DMS79 treated with DMSO at 0.1 percent for 48 hours (cell line): ENCODE measurements around the gene CNDP2.
A peak's percentile ranks its signal among the peaks of the same experiment; 100 is the strongest.

Source experiments
- DNase-seq: peaks from one replicate; lab custom pipeline; 2025; lab: John Stamatoyannopoulos, UW

CNDP2 gene

DNA sequence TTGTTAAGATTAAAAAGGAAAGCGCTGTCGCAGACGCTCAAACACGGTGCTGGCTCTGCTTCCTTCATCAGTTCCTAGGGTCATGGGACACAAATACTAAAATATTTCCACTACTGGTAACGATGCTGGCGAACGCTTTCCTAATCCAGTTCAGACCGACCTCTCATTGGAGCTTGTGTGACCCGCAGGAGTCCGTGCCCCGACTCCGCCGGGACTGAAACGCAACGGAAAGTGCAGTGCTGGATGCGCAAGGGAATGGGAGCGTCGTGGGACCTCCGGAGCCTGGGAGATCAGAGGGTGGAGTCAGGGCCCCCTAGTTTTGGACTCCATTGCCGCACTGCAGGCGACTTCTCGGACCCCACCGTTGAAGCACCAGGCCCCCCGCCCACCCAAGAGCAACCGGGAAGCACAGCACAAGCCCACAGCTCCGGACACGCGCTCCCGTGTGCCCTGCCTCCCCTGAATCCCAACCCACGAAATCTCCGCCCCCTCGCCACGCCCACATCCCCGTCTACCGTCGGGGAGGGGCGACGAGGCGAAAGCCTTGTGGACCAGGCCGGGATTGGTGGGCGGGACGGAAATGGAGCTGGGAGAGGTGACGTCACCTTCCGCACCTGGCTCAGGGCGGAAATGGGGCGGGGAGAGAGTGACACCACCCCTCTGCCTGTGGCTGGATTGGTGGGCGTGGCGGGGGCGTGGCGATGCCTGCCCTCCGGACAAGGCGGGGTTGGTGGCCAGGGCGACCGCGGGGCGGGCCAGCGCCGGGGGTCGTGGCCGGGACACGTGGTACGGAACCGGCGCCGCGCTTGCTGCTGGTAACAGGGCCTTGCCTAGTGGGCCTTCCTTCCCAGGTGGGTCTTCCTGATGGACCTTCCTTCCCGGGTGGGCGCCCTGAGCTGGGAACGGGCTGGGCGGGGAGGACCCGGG is at the start of gene CNDP2:
TSS of gene CNDP2 (plus strand) at position 783 of the 927 bp plus-strand sequence. CDS start 3,611 bp downstream, outside the sequence.
- DNase-seq: peak; percentile 94

DNA sequence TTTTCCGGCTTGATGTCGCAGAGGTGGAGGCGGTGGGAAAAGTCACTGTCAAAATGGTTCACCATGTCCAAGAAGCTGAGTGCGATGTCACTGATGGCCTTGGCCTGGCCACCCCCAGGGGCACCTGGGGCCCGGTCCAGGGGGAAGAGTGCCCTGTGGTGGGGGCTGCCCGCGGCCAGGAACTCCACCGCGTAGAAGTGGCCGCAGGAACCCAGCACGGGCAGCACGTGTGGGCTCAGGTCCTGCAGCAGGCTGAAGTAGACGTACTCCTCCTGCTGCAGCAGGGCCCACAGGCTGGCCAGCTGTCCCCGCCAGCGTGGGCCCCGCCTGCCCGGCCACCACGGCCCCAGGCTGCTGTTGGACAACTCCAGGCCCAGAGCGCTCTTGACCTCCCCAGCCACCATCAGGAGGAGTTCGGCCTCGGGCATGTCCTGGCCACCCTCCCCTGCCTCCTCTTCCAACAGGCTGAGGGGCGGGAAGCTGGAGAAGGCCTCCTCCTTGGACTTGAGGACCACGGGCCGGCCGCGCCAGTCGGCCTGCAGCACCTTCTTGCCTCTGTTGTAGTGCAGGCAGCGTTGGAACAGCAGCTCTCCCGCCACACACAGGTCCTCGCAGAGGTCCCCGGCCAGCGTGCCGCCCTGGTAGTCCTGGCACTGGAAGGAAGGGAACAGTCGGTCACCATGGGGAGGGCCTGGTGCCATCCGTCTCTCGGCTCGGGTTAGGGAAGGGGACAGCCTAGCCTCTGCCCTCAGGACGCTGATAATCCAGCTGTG is 49.3 kb upstream of the CNDP2 start:
- no peak for DNase-seq

DNA sequence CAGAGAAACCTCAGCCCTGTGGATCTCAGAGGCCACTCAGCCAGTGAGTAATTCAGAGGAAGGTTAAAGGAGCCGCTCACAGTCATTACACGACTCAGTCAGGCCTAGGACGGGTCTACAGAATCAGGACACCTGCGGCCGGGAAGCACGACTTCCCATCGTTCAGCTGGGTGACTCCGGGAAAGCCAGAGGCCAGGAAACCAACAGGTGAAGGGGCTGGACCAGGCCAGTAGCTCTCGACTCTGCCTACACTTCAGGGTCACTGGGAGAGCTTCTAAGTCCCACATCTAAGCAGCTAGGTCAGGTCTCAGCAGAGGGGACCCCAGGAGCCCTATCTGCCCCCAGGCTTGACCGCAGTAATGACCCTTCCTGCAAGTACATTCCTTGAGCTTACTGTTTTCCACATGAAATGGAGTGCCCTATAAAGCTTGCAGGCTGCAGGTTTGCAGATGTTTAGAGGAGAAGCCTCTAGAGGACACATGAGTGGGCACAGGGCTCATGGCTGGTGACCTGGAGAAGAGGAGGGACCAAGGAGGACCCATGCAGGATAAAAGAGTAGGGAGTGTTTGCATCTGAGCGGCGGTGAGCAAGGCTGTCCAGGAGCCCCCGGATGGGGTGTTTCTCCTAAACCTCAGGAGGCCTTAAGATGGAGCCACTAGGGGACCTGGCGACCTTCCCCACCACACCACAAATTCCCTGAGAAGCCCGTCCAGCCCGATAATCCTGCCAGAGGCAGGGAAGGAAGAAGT is 48.6 kb upstream of the CNDP2 start:
- DNase-seq: no peak

GRCh38 chr18:74450626-74451025 is 45.5 kb upstream of the CNDP2 start:
- DNase-seq: no peak

GRCh38 chr18:74451148-74451547 is 45.0 kb upstream of the CNDP2 start:
- no peak for DNase-seq

GRCh38 chr18:74453016-74453566 is 43.1 kb upstream of the CNDP2 start:
- DNase-seq: no peak

- DNase-seq: no peak
These were observed 42.4 kb upstream of the CNDP2 start for GRCh38 chr18:74453642-74454198.

DNA sequence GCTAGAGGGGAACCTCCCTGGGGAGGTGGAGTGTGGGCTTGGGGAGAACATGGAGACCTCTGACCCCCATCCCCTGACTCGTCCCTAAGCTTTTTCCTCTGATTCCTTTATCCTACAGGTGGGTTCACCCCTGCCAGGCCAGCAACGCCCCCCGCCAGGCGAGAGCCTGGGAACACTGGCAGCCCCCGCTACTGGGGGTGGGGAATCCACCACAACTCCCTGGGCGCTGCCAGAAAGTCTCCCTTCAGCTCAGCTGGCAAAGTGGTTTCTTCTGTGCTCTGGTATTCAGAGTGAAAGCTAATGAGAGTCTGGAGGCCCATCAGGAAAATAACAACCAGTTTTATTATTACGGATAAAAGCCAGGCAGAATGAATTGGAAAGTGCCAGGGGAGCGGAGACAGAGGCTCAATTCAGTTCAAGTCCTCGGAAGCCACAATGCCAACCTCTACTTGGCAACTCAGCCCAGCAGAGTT is 41.8 kb upstream of the CNDP2 start:
- no peak for DNase-seq

DNA sequence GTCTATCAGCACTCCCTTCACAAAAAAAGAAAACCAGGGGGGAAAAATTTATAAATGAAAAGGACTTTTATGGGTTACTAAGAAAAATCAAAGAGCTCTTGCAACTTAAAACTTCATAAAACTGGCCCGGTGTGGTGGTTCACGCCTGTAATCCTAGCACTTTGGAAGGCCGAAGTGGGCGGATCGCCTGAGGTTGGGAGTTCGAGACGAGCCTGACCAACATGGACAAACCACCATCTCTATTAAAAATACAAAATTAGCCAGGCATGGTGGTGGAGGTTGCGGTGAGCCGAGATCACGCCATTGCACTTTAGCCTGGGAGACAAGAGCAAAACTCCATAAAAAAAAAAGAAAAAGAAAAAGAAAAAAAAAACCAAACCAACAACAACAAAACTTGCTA is 40.8 kb upstream of the CNDP2 start:
- no peak for DNase-seq

GRCh38 chr18:74456017-74456348 is 40.2 kb upstream of the CNDP2 start:
- no peak for DNase-seq

GRCh38 chr18:74456349-74457042 is 39.7 kb upstream of the CNDP2 start:
- no peak for DNase-seq

DNA sequence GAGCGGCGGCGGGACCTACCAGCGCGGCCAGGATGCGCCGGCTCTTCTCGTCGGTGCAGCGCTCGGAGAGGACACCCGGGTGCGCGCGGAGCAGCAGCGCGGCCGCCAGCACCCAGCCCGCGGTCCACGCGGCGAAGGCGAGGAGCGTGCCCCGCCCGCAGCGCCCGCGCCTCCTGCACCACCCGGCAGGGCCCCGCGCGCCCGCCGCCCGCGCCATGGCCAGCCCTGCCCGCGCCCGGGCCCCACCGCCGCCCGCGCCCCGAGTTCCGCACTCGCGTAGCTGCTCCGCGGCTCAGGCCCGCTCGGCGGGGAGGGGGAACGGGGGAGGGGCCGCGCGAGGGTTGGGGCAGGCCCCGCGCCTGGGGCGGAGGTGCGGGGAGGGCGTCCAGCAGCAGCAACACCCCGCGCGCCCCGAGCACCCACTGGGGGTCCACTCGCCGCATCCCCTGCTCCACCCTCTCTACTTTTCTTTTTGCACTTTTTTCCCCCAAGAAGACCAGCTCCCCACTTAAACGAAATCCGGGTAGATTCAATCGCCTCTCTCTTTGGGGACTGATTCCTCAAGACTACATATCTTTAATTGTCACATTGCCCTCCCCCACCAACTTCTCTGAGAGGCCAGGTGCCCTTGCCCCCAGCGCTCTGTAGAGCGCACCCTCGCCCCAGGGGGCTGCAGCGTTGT is 39.0 kb upstream of the CNDP2 start, which contains the start of gene DIPK1C:
TSS of gene DIPK1C (minus strand) at position 266 of the 682 bp plus-strand sequence. CDS start at position 217, 49 bp downstream.
- DNase-seq: no peak

GRCh38 chr18:74457725-74458421 is 38.3 kb upstream of the CNDP2 start:
- no peak for DNase-seq

DNA sequence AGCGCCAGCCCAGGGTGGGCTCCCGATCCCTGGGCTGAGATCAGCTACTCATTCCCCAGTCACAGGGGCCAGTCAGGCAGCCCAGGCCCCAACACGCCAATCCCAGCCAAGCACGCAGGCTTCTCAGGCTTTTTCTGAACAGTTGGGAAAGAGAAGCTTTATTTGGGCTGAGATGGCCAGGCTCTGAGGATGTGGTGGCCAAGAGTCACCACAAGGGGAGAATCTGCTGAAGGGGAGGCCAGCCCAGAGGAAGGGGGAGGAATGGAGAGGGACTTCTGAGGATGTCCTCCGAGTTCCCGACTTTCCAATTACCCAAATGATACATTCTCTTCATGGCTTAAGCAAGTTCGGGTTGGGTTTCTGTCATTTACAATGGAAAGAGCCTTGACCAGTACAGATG is 36.3 kb upstream of the CNDP2 start:
- no peak for DNase-seq

DNA sequence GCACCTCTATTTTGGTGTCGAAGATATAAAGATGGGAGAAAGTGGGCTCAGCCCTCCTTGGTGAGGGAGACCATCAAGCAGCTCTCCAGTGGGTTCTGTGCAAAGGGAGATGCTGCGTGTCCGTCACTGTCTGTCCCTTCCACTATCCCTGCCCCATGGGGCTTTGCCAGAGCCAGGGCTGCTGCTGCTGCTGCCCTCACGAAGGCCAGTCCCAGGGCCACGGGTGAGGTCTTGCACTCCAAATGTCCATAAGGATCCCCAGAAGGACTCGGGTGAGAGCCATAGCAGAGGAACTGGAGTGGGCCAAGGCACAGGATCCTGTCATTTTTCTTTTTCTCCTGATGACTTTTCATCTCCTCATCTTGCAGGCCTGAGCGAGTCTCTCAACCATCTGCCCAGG is 35.3 kb upstream of the CNDP2 start:
- no peak for DNase-seq

DNA sequence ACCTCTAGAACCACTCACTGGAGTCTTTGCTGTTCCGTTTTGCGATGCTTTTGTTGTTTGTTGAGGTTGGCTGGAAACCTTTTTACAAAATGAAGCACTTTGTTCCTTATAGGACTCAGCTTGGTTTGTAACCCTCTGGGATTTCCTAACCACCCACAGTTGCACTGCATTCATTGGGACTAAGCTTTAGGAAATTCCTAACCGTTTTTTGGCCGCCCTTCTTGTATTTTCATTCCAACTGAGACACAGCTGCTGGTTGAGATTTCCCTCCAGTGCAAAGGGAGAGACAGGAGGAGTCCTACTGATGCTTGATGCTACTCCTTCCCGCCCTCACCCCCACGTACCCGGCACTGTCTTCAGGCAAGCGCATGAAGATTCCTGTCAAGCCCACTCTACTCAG is 32.9 kb upstream of the CNDP2 start:
- DNase-seq: no peak

DNA sequence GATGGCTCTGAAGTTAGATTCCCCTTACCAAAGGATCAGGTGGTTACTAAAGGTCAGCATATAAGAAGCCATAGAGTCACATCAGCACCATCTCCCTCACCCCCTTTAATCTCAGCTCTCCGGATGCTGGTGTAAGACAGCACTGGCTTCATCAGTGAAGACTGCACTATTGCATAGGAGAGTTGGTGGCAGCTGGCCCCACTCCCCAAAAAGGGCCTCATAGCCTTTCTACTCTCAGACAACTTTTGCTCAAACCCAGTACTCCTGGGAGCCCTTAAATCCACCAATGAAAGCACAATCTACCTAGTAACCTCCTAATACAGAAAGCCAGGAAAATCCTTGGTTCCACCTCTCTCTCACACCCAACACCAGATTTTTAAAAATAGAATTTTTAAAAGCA is 32.2 kb upstream of the CNDP2 start:
- DNase-seq: no peak

DNA sequence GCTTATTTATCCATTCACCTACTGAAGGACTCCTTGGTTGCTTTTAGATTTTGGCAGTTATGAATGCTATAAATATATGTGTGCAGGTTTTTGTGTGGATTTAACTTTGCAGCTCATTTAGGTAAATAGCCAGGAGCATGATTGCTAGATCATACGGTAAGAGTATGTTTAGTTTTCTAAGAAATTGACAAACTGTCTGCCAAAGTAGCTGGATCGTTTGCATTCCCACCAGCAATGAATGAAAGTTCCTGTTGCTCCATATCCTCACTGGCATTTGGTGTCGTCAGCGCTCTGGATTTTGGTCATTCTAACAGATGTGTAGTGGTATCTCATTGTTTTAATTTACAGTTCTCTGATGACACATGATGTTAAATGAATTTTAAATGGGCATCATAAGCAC is 30.4 kb upstream of the CNDP2 start:
- no peak for DNase-seq

DNA sequence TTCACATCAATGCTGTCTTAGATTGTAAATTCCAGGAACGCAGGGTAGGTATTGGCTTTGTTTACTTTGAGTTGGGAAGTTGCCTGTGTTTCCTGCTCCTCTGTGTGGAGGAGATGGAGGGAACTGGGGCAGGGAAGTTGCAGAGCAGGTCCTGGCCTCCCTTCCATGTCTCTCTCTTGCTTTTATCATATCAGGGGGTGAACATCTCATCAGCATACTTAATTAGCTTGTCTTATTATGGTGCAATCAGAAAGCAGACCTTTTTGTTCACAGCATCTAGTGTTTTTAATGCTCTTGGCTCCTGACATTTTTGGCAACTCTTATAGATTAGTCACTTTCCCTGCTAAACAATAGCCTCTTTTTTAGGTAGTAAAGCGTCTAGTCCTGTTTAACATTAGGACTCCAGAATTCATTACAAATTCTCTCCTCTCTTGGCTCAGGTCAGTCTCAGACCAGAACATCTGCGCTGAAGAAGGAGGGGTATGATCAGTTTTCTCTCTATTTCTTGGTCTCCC is 27.6 kb upstream of the CNDP2 start:
- DNase-seq: no peak

GRCh38 chr18:74472312-74472711 is 23.9 kb upstream of the CNDP2 start:
- no peak for DNase-seq
